ENCODE measurements around the gene CCL4L2.
"Not testable (repeated sequence)": the region's sequence is repeated elsewhere in the genome, so short reads cannot be mapped to it uniquely, and the experiment has no call there.

CCL4L2 gene

GRCh38 chr17:36188891-36189306 lies 22.0 kb upstream of the CCL4L2 start:
- no peak for TF ChIP-seq CTCF (IDR thresholded peaks at IDR 0.05; ENCODE audit: low read depth, low read length)

DNA sequence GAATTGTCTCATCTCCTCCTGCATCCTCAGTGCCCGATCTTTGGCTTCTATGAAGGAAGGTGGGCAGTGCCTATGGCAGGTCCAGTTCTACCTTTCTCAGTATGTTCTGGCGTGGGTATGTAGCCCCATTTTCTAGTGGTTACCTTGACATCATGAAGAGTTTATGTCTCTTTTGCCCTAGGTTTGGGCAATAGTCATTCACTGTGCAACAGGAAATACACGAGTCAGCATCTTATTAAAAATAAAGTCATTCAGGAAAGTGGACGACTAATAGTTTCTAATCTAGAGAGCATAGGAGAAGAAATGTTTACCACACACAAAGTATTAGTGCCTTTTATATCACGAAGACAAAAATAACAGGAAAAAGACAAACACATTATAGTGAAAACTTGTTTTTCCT lies 20.9 kb upstream of the CCL4L2 start:
- not testable (repeated sequence) for H3K4me3 ChIP-seq (ENCODE audit: low read depth, low read length)

More at GRCh38 chr17:36188891-36189306, 22.0 kb upstream of the CCL4L2 start:
- H3K4me3 ChIP-seq (ENCODE audit: low read depth, low read length) = no peak overlapping the region

GRCh38 chr17:36190549-36191330 lies 20.1 kb upstream of the CCL4L2 start:
- H3K4me3 ChIP-seq (ENCODE audit: low read depth, low read length) = not testable (repeated sequence)

- H3K4me3 ChIP-seq (ENCODE audit: low read depth, low read length) = no peak overlapping the region
- no peak for TF ChIP-seq CTCF (IDR thresholded peaks at IDR 0.05; ENCODE audit: low read depth, low read length)
Observed at GRCh38 chr17:36193216-36193775, 17.6 kb upstream of the CCL4L2 start.

- H3K4me3 ChIP-seq (ENCODE audit: low read depth, low read length) = not testable (repeated sequence)
Observed at GRCh38 chr17:36194147-36194831, 16.6 kb upstream of the CCL4L2 start.

- H3K4me3 ChIP-seq (ENCODE audit: low read depth, low read length) = not testable (repeated sequence)
Observed at GRCh38 chr17:36194832-36195433, 15.9 kb upstream of the CCL4L2 start.

DNA sequence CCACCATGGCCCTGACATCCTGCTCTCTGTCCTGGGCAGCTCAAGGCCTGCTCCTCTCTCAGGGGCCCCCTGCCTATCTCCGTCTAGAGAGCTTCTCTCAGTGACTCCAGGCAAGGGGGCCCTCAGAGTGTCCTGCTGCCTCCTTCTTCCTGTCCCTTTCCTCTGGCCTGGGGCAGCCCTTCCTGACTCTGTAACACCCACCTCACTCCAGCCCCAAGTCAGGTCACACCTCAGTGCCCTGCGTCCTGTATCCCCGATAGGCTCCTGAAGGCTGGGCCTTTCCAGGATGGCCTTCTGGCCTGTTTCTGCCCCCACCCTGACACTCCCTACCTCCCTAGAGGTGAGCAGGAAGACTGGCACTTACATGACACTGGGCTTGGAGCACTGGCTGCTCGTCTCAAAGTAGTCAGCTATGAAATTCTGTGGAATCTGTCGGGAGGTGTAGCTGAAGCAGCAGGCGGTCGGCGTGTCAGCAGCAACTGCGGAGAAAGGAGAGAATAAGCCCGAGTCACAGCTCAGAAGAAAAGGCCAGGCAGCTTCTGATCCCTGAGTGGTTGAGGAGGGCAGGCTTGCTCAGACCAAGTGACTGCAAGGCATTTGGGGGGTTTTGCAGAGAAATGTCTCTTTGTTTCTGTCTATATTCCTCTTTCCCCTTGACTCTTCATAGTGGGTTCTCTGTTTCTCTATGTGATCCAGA lies 15.3 kb upstream of the CCL4L2 start:
- TF ChIP-seq CTCF (IDR thresholded peaks at IDR 0.05; ENCODE audit: low read depth, low read length) = no peak
- H3K4me3 ChIP-seq (ENCODE audit: low read depth, low read length) = no peak overlapping the region

DNA sequence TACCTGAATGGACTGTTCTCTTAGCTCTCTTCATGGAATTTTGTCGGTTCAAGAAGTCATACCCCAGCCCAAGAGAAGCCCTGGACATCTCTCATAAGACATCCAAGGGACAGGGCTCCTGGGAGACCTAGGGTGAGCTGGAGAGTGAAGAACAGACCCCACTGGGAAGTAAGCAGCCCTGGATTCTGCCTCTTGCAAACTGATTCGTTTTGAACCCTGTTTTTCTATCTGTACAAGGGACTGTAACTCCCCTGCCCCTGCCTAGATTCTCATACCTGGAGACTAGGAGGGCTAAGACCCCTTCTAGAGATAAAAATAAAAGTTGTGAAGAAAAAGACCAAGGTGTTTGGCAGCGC lies 14.8 kb upstream of the CCL4L2 start:
- no peak overlapping the region for H3K4me3 ChIP-seq (ENCODE audit: low read depth, low read length)
- no peak for TF ChIP-seq CTCF (IDR thresholded peaks at IDR 0.05; ENCODE audit: low read depth, low read length)

DNA sequence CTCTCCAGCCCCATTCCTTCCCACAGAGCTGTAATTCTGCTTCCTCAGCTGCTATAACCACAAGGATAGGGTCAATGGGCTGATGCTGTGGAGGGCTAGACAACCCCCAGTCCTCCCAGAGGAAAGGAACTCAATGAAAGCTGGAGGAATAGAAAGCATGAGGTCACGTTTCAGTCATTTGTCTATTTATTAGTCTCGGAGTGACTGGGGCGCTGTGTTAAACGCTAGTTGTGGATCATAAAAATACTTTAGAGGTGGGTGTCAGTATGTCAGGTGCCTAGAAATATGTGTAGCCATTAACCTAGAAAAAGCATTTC lies 13.5 kb upstream of the CCL4L2 start:
- H3K4me3 ChIP-seq (ENCODE audit: low read depth, low read length) = no peak overlapping the region
- TF ChIP-seq CTCF (IDR thresholded peaks at IDR 0.05; ENCODE audit: low read depth, low read length) = no peak
